ENCODE data around the gene MAF. TPM values are rescaled to one million over a fixed set of nuclear protein-coding genes. Genes with fewer than 3 reads are reported as not detected.

MAF gene
- total and polyA plus RNA-seq, 2 of the 13 experiments (the other 11 are each of a cell fraction or from before 2014, with no cell fraction given): 0.07 to 0.31 TPM

- TF ChIP-seq, protein P1, sequence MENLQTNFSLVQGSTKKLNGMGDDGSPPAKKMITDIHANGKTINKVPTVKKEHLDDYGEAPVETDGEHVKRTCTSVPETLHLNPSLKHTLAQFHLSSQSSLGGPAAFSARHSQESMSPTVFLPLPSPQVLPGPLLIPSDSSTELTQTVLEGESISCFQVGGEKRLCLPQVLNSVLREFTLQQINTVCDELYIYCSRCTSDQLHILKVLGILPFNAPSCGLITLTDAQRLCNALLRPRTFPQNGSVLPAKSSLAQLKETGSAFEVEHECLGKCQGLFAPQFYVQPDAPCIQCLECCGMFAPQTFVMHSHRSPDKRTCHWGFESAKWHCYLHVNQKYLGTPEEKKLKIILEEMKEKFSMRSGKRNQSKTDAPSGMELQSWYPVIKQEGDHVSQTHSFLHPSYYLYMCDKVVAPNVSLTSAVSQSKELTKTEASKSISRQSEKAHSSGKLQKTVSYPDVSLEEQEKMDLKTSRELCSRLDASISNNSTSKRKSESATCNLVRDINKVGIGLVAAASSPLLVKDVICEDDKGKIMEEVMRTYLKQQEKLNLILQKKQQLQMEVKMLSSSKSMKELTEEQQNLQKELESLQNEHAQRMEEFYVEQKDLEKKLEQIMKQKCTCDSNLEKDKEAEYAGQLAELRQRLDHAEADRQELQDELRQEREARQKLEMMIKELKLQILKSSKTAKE (CRISPR knock-in tag; IDR thresholded peaks at IDR 0.05; ENCODE audit: borderline replicate concordance): no peak
- TF ChIP-seq HNRNPH1 (optimal IDR thresholded peaks at IDR 0.05; ENCODE audit: low read depth, low read length) (no peak), FOXM1 (CRISPR knock-in tag; IDR thresholded peaks at IDR 0.05) (no peak), POLR2A (IDR thresholded peaks at IDR 0.05; ENCODE audit: insufficient read depth in 1 of 2, low read depth in 2 of 2, low read length in 2 of 2) (no peak), PBX2 (CRISPR knock-in tag; IDR thresholded peaks at IDR 0.05) (peak; percentile 70; the same call in 1 of the 2 replicates), RFX5 (IDR thresholded peaks at IDR 0.05; ENCODE audit: low read depth, low read length) (peak; percentile 58; the same call in 1 of the 2 replicates), ZFY (CRISPR knock-in tag; IDR thresholded peaks at IDR 0.05) (no peak), ZFP82 (CRISPR knock-in tag; IDR thresholded peaks at IDR 0.05; ENCODE audit: borderline replicate concordance) (no peak), TMF1 (CRISPR knock-in tag; IDR thresholded peaks at IDR 0.05; ENCODE audit: low read depth) (no peak), PHB2 (IDR thresholded peaks at IDR 0.05; ENCODE audit: partially characterized antibody) (no peak), ZNF44 (CRISPR knock-in tag; IDR thresholded peaks at IDR 0.05) (no peak), PAF1 (CRISPR knock-in tag; IDR thresholded peaks at IDR 0.05) (no peak), ZBTB14 (CRISPR knock-in tag; IDR thresholded peaks at IDR 0.05) (no peak), RBFOX2 (IDR thresholded peaks at IDR 0.05; ENCODE audit: low read depth, low read length) (no peak), MEIS1 (CRISPR knock-in tag; IDR thresholded peaks at IDR 0.05; ENCODE audit: borderline replicate concordance) (peak; percentile 12; the same call in 1 of the 2 replicates), ETV6 (CRISPR knock-in tag; conservative IDR thresholded peaks at IDR 0.05) (no peak), TGIF2 (CRISPR knock-in tag; IDR thresholded peaks at IDR 0.05) (peak; percentile 90; the same call in 1 of the 2 replicates), ZNF232 (CRISPR knock-in tag; IDR thresholded peaks at IDR 0.05; ENCODE audit: borderline replicate concordance) (no peak), ZNF776 (CRISPR knock-in tag; IDR thresholded peaks at IDR 0.05) (no peak), TARDBP (CRISPR knock-in tag; IDR thresholded peaks at IDR 0.05) (no peak), SP1 (IDR thresholded peaks at IDR 0.05) (no peak), SP1 (CRISPR knock-in tag; IDR thresholded peaks at IDR 0.05) (no peak), BORCS8-MEF2B (CRISPR knock-in tag; IDR thresholded peaks at IDR 0.05) (0 out of 2 replicates have a peak, but pooled peaks have one; percentile 3), ELF4 (CRISPR knock-in tag; IDR thresholded peaks at IDR 0.05; ENCODE audit: borderline replicate concordance) (no peak), ZNF816 (CRISPR knock-in tag; IDR thresholded peaks at IDR 0.05; ENCODE audit: borderline replicate concordance) (no peak), HNRNPK (IDR thresholded peaks at IDR 0.05; ENCODE audit: low read depth, low read length, poor library complexity, severe bottlenecking) (peak; percentile 57)
- TF ChIP-seq, protein P2, sequence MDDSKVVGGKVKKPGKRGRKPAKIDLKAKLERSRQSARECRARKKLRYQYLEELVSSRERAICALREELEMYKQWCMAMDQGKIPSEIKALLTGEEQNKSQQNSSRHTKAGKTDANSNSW (CRISPR knock-in tag; IDR thresholded peaks at IDR 0.05; ENCODE audit: borderline replicate concordance): no peak
- TF ChIP-seq, protein P3, sequence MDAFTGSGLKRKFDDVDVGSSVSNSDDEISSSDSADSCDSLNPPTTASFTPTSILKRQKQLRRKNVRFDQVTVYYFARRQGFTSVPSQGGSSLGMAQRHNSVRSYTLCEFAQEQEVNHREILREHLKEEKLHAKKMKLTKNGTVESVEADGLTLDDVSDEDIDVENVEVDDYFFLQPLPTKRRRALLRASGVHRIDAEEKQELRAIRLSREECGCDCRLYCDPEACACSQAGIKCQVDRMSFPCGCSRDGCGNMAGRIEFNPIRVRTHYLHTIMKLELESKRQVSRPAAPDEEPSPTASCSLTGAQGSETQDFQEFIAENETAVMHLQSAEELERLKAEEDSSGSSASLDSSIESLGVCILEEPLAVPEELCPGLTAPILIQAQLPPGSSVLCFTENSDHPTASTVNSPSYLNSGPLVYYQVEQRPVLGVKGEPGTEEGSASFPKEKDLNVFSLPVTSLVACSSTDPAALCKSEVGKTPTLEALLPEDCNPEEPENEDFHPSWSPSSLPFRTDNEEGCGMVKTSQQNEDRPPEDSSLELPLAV (CRISPR knock-in tag; conservative IDR thresholded peaks at IDR 0.05; ENCODE audit: low read depth): no peak
Observed at GRCh38 chr16:79600638-79601091, at the start of gene MAF (continued).
